ENCODE results near the gene PIPOX.

PIPOX gene, protein sequence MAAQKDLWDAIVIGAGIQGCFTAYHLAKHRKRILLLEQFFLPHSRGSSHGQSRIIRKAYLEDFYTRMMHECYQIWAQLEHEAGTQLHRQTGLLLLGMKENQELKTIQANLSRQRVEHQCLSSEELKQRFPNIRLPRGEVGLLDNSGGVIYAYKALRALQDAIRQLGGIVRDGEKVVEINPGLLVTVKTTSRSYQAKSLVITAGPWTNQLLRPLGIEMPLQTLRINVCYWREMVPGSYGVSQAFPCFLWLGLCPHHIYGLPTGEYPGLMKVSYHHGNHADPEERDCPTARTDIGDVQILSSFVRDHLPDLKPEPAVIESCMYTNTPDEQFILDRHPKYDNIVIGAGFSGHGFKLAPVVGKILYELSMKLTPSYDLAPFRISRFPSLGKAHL

DNA sequence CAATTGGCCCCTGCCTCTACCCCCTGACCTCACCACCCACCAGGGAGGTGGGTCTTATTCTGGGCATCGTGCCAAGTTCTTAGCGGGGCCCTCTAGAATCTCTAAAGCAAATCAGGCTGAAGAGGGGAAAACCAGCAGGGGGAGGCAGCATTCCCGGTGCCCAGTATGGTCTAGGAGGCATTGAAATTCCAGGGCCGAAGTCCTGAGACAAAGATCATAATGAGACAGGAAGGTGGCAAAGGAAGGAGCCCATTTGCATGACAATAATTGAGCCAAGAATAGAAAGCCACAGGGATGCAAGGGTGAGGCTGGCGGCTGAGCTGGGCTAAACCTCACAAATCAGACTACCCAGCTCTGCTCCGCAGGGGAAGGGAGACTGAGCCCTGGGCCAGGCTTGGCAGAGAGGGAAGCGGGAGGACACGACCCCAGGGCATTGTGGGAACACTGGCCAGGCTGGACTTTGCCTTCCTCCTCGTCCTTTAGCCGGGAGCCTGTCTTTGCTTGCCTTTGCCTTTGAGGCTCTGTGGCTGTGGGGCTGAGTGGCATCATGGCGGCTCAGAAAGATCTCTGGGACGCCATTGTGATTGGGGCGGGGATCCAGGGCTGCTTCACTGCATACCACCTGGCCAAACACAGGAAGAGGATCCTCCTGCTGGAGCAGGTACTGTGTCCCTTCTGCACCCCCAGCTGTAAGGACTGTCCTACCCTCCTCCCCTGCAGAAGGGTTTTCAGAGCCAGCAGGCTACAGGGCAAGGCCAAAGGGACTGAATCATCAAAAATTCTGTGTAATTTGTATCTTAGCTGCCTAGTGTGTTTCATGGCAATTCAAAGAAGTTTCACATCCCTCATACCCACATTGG is at the start of gene PIPOX:
Gene PIPOX (plus strand): TSS at position 463 of the 860 bp plus-strand sequence. CDS start 85 bp downstream, at position 548.
- H3K4me3 Mint-ChIP-seq = no peak within 1 kb of the TSS
- no peaks in the 10 kb centered on the region for H3K27me3 Mint-ChIP-seq
- no peaks in the 10 kb centered on the region for H3K9me3 Mint-ChIP-seq (ENCODE audit: low read depth)
- H3K4me1 Mint-ChIP-seq (ENCODE audit: low read depth) = peaks cover 4% of the 10 kb centered on the region
- no peak within 1 kb of the TSS for H3K27ac Mint-ChIP-seq
- H3K36me3 Mint-ChIP-seq = no peaks in the 10 kb centered on the region

DNA sequence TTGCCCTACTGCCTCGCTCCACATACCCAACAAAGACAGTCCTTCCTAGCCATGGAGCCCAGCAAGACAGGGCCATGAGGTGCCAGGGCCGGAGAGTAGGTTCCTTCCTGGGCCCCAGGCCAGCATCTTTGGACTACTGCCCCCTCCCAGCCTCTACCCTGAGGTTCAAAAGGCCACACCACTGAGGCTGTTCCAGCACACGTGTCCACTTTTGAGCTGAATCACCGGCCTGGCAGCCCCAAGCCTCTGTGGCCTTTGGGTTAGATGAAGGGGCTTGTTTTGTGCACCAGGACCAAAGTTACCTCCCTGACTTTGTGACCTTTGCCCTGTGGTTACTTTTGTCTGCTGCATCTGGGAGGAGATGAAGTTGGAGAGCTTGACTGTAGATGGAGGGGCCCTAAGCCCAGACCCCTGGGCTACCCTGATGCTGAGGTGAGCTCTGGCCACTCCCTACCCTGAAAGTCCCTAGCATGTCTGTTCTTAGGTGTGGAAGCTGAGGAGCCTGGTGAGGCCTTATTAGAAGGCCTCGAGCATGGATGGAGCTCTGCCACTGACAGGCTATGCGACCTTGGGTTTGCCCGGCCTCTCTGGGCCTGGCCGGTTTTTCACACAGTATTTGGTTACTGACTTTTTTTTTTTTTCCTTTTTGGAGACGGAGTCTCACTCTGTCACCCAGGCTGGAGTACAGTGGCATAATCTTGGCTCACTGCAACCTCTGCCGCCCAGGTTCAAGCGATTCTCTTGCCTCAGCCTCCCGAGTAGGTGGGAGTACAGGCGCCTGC is 49.1 kb upstream of the PIPOX start:
- Mint-ChIP-seq H3K36me3 (no peaks in the 10 kb centered on the region), H3K27ac (no peak overlapping the region), H3K27me3 (peaks cover 3% of the 10 kb centered on the region), H3K4me3 (no peak overlapping the region), H3K9me3 (ENCODE audit: low read depth) (no peaks in the 10 kb centered on the region), H3K4me1 (ENCODE audit: low read depth) (no peaks in the 10 kb centered on the region)

GRCh38 chr17:28996554-28997096 is 46.3 kb upstream of the PIPOX start:
- H3K4me1 Mint-ChIP-seq (ENCODE audit: low read depth) = no peaks in the 10 kb centered on the region
- no peaks in the 10 kb centered on the region for H3K36me3 Mint-ChIP-seq
- H3K27me3 Mint-ChIP-seq = peaks cover 11% of the 10 kb centered on the region
- no peaks in the 10 kb centered on the region for H3K9me3 Mint-ChIP-seq (ENCODE audit: low read depth)
- no peak overlapping the region for H3K4me3 Mint-ChIP-seq
- H3K27ac Mint-ChIP-seq = no peak overlapping the region

DNA sequence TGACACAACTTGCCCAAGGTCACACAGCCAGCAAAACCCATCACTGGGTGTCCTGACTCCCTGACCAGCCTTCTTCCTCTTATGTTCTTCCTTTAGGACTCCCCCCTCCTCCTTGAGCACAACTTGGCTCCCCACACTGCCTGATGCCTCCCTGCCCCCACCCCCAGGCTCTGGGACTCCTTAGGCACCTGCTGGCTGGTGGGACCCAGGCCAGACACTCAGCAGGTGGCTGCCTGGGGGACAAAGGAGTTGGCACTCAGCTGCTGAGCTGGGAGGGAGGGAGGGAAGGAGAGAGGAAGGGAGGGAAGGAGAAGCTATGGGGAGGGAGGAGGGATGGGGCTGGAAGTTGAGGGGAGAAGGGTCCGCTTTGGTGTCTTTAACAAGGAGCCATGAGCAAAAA is 45.1 kb upstream of the PIPOX start:
- Mint-ChIP-seq H3K9me3 (ENCODE audit: low read depth) (no peaks in the 10 kb centered on the region), H3K27ac (no peak overlapping the region), H3K4me1 (ENCODE audit: low read depth) (no peaks in the 10 kb centered on the region), H3K4me3 (no peak overlapping the region), H3K27me3 (peaks cover 13% of the 10 kb centered on the region), H3K36me3 (no peaks in the 10 kb centered on the region)

DNA sequence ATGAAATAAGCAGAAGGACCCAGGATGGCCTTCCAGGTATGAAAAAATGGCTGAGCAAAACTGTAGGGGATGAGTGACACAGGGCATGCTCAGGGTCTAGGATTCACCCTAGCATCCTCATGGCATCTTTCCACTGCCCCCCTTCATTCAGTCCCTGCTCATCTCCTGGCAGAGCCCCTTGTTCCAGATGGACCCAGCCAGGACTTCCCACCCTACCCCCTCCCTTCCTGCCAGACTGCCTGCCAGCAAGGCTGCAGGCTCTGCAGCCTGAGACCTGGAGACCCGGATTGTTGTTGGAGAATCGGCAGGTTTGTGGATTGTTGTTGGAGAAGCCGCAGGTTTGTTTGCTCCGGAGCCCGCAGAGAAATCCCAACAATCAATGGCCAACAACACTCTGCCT is 43.7 kb upstream of the PIPOX start:
- Mint-ChIP-seq H3K4me1 (ENCODE audit: low read depth) (no peaks in the 10 kb centered on the region), H3K27me3 (peaks cover 22% of the 10 kb centered on the region), H3K4me3 (no peak overlapping the region), H3K36me3 (no peaks in the 10 kb centered on the region), H3K27ac (no peak overlapping the region), H3K9me3 (ENCODE audit: low read depth) (no peaks in the 10 kb centered on the region)

DNA sequence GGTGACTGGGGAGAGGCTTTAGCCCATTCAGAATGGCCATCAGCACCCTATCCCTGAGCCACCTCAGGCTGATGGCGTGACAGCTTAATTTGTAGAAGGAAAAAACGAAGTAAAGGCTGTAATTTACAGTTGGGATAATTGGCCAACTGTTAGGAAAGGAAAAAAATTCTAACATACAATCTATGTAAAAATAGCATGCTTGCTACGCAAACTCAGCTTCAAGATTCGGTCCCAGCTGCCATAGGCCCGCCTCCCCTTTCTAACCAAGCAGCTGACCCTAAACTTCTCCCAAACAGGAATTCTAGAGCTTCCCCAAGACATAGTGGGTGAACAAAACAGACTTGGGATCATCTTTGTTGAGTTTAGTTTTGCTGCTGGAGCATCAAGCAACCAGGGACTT is 42.0 kb upstream of the PIPOX start:
- Mint-ChIP-seq H3K4me3 (no peak overlapping the region), H3K9me3 (ENCODE audit: low read depth) (no peaks in the 10 kb centered on the region), H3K4me1 (ENCODE audit: low read depth) (no peaks in the 10 kb centered on the region), H3K36me3 (no peaks in the 10 kb centered on the region), H3K27ac (no peak overlapping the region), H3K27me3 (peaks cover 26% of the 10 kb centered on the region)

- peaks cover 38% of the 10 kb centered on the region for H3K27me3 Mint-ChIP-seq
These were observed 40.1 kb upstream of the PIPOX start for GRCh38 chr17:29002811-29003210.

GRCh38 chr17:29003289-29003688 is 39.7 kb upstream of the PIPOX start:
- H3K9me3 Mint-ChIP-seq (ENCODE audit: low read depth) = no peaks in the 10 kb centered on the region
- H3K4me3 Mint-ChIP-seq = no peak overlapping the region
- H3K27me3 Mint-ChIP-seq = peaks cover 36% of the 10 kb centered on the region
- H3K27ac Mint-ChIP-seq = no peak overlapping the region
- no peaks in the 10 kb centered on the region for H3K4me1 Mint-ChIP-seq (ENCODE audit: low read depth)
- no peaks in the 10 kb centered on the region for H3K36me3 Mint-ChIP-seq

More at GRCh38 chr17:29002811-29003210, 40.1 kb upstream of the PIPOX start:
- no peak overlapping the region for H3K27ac Mint-ChIP-seq
- H3K36me3 Mint-ChIP-seq = no peaks in the 10 kb centered on the region
- no peak overlapping the region for H3K4me3 Mint-ChIP-seq
- no peaks in the 10 kb centered on the region for H3K4me1 Mint-ChIP-seq (ENCODE audit: low read depth)
- H3K9me3 Mint-ChIP-seq (ENCODE audit: low read depth) = no peaks in the 10 kb centered on the region

- Mint-ChIP-seq H3K4me1 (ENCODE audit: low read depth) (no peaks in the 10 kb centered on the region), H3K9me3 (ENCODE audit: low read depth) (no peaks in the 10 kb centered on the region), H3K36me3 (no peaks in the 10 kb centered on the region), H3K4me3 (no peak overlapping the region), H3K27ac (no peak overlapping the region), H3K27me3 (peaks cover 37% of the 10 kb centered on the region)
These were observed 38.8 kb upstream of the PIPOX start for GRCh38 chr17:29004081-29004692.

DNA sequence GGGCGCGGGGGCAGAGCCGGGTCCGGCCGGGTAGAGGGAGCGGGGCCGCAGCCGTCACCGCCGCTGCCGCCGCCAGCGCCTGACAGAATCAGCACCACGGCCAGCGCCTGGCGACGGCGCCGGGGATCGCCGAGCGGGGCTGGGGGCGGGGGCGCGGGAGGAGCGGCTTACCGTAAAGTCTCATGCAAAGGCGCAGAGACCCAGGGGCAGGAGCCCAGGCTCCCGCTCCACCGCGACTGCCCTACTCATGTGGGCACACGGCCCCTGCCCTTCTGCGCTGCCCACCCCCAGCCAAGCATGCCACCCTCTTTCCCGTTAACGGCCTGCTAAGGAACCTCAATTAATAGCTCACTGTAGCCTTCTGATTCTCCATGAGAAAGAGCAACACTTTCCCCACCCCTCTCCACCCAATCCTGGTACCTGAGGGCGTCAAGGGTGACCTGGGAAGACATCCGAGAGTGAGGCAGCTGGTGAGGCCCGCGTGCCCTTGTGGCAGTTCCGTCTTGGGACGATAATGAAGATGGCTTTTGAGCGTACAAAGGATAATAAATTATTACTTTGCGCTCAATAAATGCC is 36.9 kb upstream of the PIPOX start, which contains the start of gene SEZ6:
Gene SEZ6 (minus strand): TSS at position 98 of the 576 bp plus-strand sequence. CDS start 164 bp downstream, outside the sequence.
- no peak within 1 kb of the TSS for H3K4me3 Mint-ChIP-seq
- H3K27ac Mint-ChIP-seq = no peak within 1 kb of the TSS
- H3K9me3 Mint-ChIP-seq (ENCODE audit: low read depth) = no peaks in the 10 kb centered on the region
- no peaks in the 10 kb centered on the region for H3K36me3 Mint-ChIP-seq
- peaks cover 35% of the 10 kb centered on the region for H3K27me3 Mint-ChIP-seq
- no peaks in the 10 kb centered on the region for H3K4me1 Mint-ChIP-seq (ENCODE audit: low read depth)

- peaks cover 35% of the 10 kb centered on the region for H3K27me3 Mint-ChIP-seq
- no peak overlapping the region for H3K4me3 Mint-ChIP-seq
- H3K9me3 Mint-ChIP-seq (ENCODE audit: low read depth) = no peaks in the 10 kb centered on the region
- H3K36me3 Mint-ChIP-seq = no peaks in the 10 kb centered on the region
- no peak overlapping the region for H3K27ac Mint-ChIP-seq
- H3K4me1 Mint-ChIP-seq (ENCODE audit: low read depth) = no peaks in the 10 kb centered on the region
These were observed 35.5 kb upstream of the PIPOX start for GRCh38 chr17:29007456-29007855.

DNA sequence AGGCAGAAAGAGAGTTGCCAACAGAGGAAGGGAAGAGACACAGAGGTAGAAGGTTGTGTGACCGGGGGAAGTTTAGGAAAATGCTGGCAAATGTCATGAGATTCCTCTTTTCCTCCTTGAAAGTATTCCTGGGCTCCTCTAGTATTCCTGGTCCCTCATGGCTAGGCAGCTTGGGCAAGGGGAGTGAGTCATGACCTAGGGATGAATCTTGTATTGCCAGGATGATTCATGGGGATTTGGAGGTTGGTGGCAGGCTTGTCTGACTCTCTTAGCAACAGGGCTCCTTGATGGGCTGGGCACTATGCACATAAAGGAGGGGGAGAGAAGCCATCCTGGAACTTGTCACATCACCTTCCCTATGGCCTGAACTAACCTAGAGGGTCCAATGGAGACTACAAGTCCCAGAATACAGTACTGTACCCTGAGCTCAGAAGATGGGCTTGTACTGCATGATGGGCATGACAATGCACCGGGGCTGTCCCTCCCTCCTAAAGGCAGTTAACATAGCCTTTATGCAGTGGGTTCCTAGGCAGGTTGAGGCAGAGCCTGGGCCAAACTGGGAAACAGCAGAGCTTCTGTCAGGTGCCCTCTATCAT is 35.0 kb upstream of the PIPOX start:
- H3K4me3 Mint-ChIP-seq = no peak overlapping the region
- no peak overlapping the region for H3K27ac Mint-ChIP-seq
- H3K36me3 Mint-ChIP-seq = no peaks in the 10 kb centered on the region
- no peaks in the 10 kb centered on the region for H3K4me1 Mint-ChIP-seq (ENCODE audit: low read depth)
- no peaks in the 10 kb centered on the region for H3K9me3 Mint-ChIP-seq (ENCODE audit: low read depth)
- peaks cover 32% of the 10 kb centered on the region for H3K27me3 Mint-ChIP-seq

DNA sequence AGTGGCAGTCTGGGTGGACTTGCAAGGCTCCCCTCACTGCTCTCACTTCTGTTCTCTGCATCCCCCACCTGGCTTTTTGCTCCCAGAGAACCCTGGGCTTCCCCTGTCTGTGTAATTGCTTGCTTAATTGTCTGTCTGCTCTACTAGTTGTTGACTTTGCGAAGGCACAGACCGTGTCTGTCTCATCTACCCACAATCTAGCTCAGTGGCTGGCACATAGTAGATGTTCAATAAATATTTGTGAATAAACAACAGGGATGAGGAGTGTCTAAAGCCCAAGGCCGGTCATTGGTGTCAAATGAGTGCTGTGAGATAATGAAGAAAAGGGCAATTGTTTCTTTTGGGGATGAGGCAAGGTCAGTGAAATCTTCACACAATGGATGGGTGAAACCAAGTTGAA is 34.4 kb upstream of the PIPOX start:
- Mint-ChIP-seq H3K36me3 (no peaks in the 10 kb centered on the region), H3K27me3 (peaks cover 31% of the 10 kb centered on the region), H3K27ac (no peak overlapping the region), H3K4me3 (no peak overlapping the region), H3K9me3 (ENCODE audit: low read depth) (no peaks in the 10 kb centered on the region), H3K4me1 (ENCODE audit: low read depth) (no peaks in the 10 kb centered on the region)
